WTC11 (cell line): ENCODE results near the gene SBK3. TPM values are rescaled to one million over a fixed set of nuclear protein-coding genes. Genes with fewer than 3 reads are reported as not detected.

ENCODE experiments used
- ATAC-seq: fragments of 200-7000 bp; cut with Tn5 transposase; 2 replicates; pipeline ENCODE4 v1.10.0; 2021; ENCODE audit warnings: mild to moderate bottlenecking, moderate library complexity
- CTCF ChIA-PET: fragments of 300-600 bp; sonication (Branson Sonifier 250); formaldehyde crosslinking; loops from one replicate; lab custom pipeline; 2021; ENCODE audit warnings: antibody characterized with exemption; lab: Charles Lee
- POLR2A ChIA-PET: fragments of 350-600 bp; sonication (Branson Sonifier 250); formaldehyde crosslinking; loops from one replicate; lab custom pipeline; 2021; ENCODE audit warnings: antibody characterized with exemption; lab: Charles Lee
- DNase-seq: peaks from one replicate; pipeline ENCODE4 v3.0.0; 2021; ENCODE audit warnings: low spot score
- H3K27ac Mint-ChIP-seq: 2 replicates; pipeline ENCODE4 v1.8.0; 2021; ENCODE audit warnings: mixed read lengths
- H3K27me3 Mint-ChIP-seq: 2 replicates; pipeline ENCODE4 v1.8.0; 2021; ENCODE audit warnings: low read depth, mild to moderate bottlenecking, moderate library complexity, mixed read lengths
- H3K36me3 Mint-ChIP-seq: 2 replicates; pipeline ENCODE4 v1.8.0; 2021; ENCODE audit warnings: mixed read lengths
- H3K4me1 Mint-ChIP-seq: 2 replicates; pipeline ENCODE4 v1.8.0; 2022; ENCODE audit warnings: mixed read lengths
- H3K4me3 Mint-ChIP-seq: 2 replicates; pipeline ENCODE4 v1.8.0; 2021; ENCODE audit warnings: mild to moderate bottlenecking, moderate library complexity, mixed read lengths
- H3K9me3 Mint-ChIP-seq: 2 replicates; pipeline ENCODE4 v1.8.0; 2021; ENCODE audit warnings: mixed read lengths
- ARID4B ChIP-seq: sonication (generic); formaldehyde crosslinking; IDR thresholded peaks from 2 replicates; pipeline ENCODE4 v1.8.0; 2023; ENCODE audit warnings: missing genetic modification reagents, mild to moderate bottlenecking, borderline replicate concordance
- FOXJ3 ChIP-seq: sonication (generic); formaldehyde crosslinking; IDR thresholded peaks from 2 replicates; pipeline ENCODE4 v1.9.0; 2021; ENCODE audit warnings: missing genetic modification reagents, mild to moderate bottlenecking, borderline replicate concordance
- FOXP4 ChIP-seq: sonication (generic); formaldehyde crosslinking; IDR thresholded peaks from 2 replicates; pipeline ENCODE4 v1.8.0; 2022; ENCODE audit warnings: mild to moderate bottlenecking, missing genetic modification reagents
- GTF2I ChIP-seq: fragments of 250-450 bp; sonication (Bioruptor Pico); conservative IDR thresholded peaks from 2 replicates; pipeline ENCODE4 v1.4.0; 2021; ENCODE audit warnings: mild to moderate bottlenecking
- HMGXB4 ChIP-seq: sonication (generic); formaldehyde crosslinking; IDR thresholded peaks from 2 replicates; pipeline ENCODE4 v1.8.1; 2023; ENCODE audit warnings: mild to moderate bottlenecking, moderate library complexity, missing genetic modification reagents
- IRF1 ChIP-seq: sonication (generic); formaldehyde crosslinking; IDR thresholded peaks from 2 replicates; pipeline ENCODE4 v1.8.0; 2023; ENCODE audit warnings: missing genetic modification reagents
- NFYB ChIP-seq: sonication (generic); formaldehyde crosslinking; conservative IDR thresholded peaks from 2 replicates; pipeline ENCODE4 v1.8.0; 2022; ENCODE audit warnings: low read depth, missing genetic modification reagents
- NR3C1 ChIP-seq: sonication (generic); formaldehyde crosslinking; conservative IDR thresholded peaks from 2 replicates; pipeline ENCODE4 v1.8.1; 2023; ENCODE audit warnings: low read depth, mild to moderate bottlenecking, missing genetic modification reagents
- SMAD3 ChIP-seq: sonication (generic); formaldehyde crosslinking; IDR thresholded peaks from 2 replicates; pipeline ENCODE4 v1.8.0; 2022; ENCODE audit warnings: missing genetic modification reagents, mild to moderate bottlenecking, borderline replicate concordance
- SOX15 ChIP-seq: fragments of 250-450 bp; sonication (Bioruptor Pico); IDR thresholded peaks from 2 replicates; pipeline ENCODE4 v1.9.0; 2021; ENCODE audit warnings: mild to moderate bottlenecking
- TCF7 ChIP-seq: sonication (generic); formaldehyde crosslinking; IDR thresholded peaks from 2 replicates; pipeline ENCODE4 v1.8.0; 2022; ENCODE audit warnings: mild to moderate bottlenecking, low read depth, missing genetic modification reagents, moderate library complexity
- TEAD4 ChIP-seq: sonication (generic); formaldehyde crosslinking; IDR thresholded peaks from 2 replicates; pipeline ENCODE4 v1.8.0; 2022; ENCODE audit warnings: mild to moderate bottlenecking, missing genetic modification reagents
- ZBTB43 ChIP-seq: sonication (generic); formaldehyde crosslinking; IDR thresholded peaks from 2 replicates; pipeline ENCODE4 v1.8.1; 2023; ENCODE audit warnings: mild to moderate bottlenecking, missing genetic modification reagents
- ZNF219 ChIP-seq: sonication (generic); formaldehyde crosslinking; IDR thresholded peaks from 2 replicates; pipeline ENCODE4 v1.8.0; 2023; ENCODE audit warnings: missing genetic modification reagents, mild to moderate bottlenecking, borderline replicate concordance
- ZNF396 ChIP-seq: fragments of 250-450 bp; sonication (Bioruptor Pico); IDR thresholded peaks from 2 replicates; pipeline ENCODE4 v1.8.0; 2021; ENCODE audit warnings: mild to moderate bottlenecking, moderate library complexity, borderline replicate concordance
- ZNF532 ChIP-seq: fragments of 250-450 bp; sonication (Bioruptor Pico); IDR thresholded peaks from 2 replicates; pipeline ENCODE4 v1.9.0; 2021; ENCODE audit warnings: mild to moderate bottlenecking, borderline replicate concordance
- ZNF671 ChIP-seq: fragments of 250-450 bp; sonication (Bioruptor Pico); IDR thresholded peaks from 2 replicates; pipeline ENCODE4 v1.8.0; 2021; ENCODE audit warnings: mild to moderate bottlenecking
- total RNA-seq: library from RNA; stranded (reverse); gene quantifications from 3 replicates; pipeline ENCODE4 v1.2.3, GENCODE V29; 2021

The SBK3 gene
- total RNA-seq, 1 experiment from 2014 or later = 0.90 TPM

- DNase-seq (no peak), ATAC-seq (no peak)
- Mint-ChIP-seq H3K9me3 (peaks cover 19% of the 10 kb centered on the region), H3K36me3 (peaks cover 7% of the 10 kb centered on the region), H3K27me3 (peaks cover 84% of the 10 kb centered on the region), H3K4me3 (no peak overlapping the region), H3K4me1 (no peaks in the 10 kb centered on the region)
- ChIA-PET POLR2A (interaction anchor here (0.5 to 1.3 kb wide), 4 partner anchors 17 to 1082 kb away, joined by 3 to 5 read pairs (median 4); partner anchors contain the start of gene ISOC2), CTCF (interaction anchor here (0.6 to 2.9 kb wide), 57 partner anchors 9 to 1312 kb away, joined by 3 to 96 read pairs (median 5); partner anchors contain the start of genes C19orf85, DNAAF3, FIZ1 and ISOC2)
- no peak for TF ChIP-seq ZBTB43 (CRISPR knock-in tag)
- TF ChIP-seq ZNF219 = no peak
- no peak for TF ChIP-seq IRF1 (CRISPR knock-in tag)
- TF ChIP-seq SMAD3 (CRISPR knock-in tag) = no peak
- no peak for TF ChIP-seq ZNF532 (CRISPR knock-in tag)
- no peak for TF ChIP-seq NFYB
- no peak for TF ChIP-seq FOXP4 (CRISPR knock-in tag)
- no peak for TF ChIP-seq NR3C1 (CRISPR knock-in tag)
- TF ChIP-seq SOX15 (CRISPR knock-in tag) = no peak
- no peak for TF ChIP-seq TEAD4 (CRISPR knock-in tag)
- no peak for TF ChIP-seq ZNF671
- TF ChIP-seq GTF2I (CRISPR knock-in tag) = no peak
- TF ChIP-seq FOXJ3 = no peak
- TF ChIP-seq HMGXB4 = no peak
- TF ChIP-seq ZNF396 (CRISPR knock-in tag) = no peak
- TF ChIP-seq TCF7 (CRISPR knock-in tag) = no peak
- TF ChIP-seq ARID4B (CRISPR knock-in tag) = no peak
- TF ChIP-seq, all 79 proteins: peak for 0
- H3K27ac Mint-ChIP-seq = no peak overlapping the region
Measured at GRCh38 chr19:55504252-55504603, 41.1 kb downstream of the SBK3 start.
